Nephron (organoid): ENCODE data around the gene TMEM61.

ENCODE experiments used
- H3K27ac Mint-ChIP-seq, 3 experiments: 2 replicates each; pipeline ENCODE4 v1.8.0; 2020; ENCODE audit warnings: mixed read lengths in 3 of 3, mild to moderate bottlenecking in 2 of 3, moderate library complexity in 1 of 3
- H3K27me3 Mint-ChIP-seq: 2 replicates; pipeline ENCODE4 v1.8.0; 2021; ENCODE audit warnings: low read depth, mild to moderate bottlenecking, moderate library complexity, mixed read lengths
- H3K36me3 Mint-ChIP-seq: 2 replicates; pipeline ENCODE4 v1.8.0; 2020; ENCODE audit warnings: low read depth, mixed read lengths
- H3K4me1 Mint-ChIP-seq: 2 replicates; pipeline ENCODE4 v1.8.0; 2020; ENCODE audit warnings: mixed read lengths
- H3K4me3 Mint-ChIP-seq, 3 experiments: 2 replicates each; pipeline ENCODE4 v1.8.0; 2020; ENCODE audit warnings: mild to moderate bottlenecking in 3 of 3, mixed read lengths in 3 of 3, moderate library complexity in 2 of 3
- H3K9me3 Mint-ChIP-seq: 2 replicates; pipeline ENCODE4 v1.8.0; 2020; ENCODE audit warnings: mixed read lengths
- CTCF ChIP-seq, 3 experiments: fragments of 200-600 bp; sonication (generic); IDR thresholded peaks; one replicate each; pipeline ENCODE4 v1.5.0; 2021; ENCODE audit warnings: antibody characterized with exemption in 3 of 3; ENCODE audit not compliant: unreplicated experiment in 3 of 3

The TMEM61 gene

GRCh38 chr1:54996359-54996868, 16.0 kb downstream of the TMEM61 start:
- no peaks in the 10 kb centered on the region for H3K36me3 Mint-ChIP-seq
- H3K27me3 Mint-ChIP-seq, result peaks cover 74% of the 10 kb centered on the region
- TF ChIP-seq CTCF (IDR thresholded peaks at IDR 0.05; ENCODE audit: unreplicated experiment in 3 of 3), result peak; percentile 63 to 71 (median 63)
- peaks cover 3% of the 10 kb centered on the region for H3K9me3 Mint-ChIP-seq
- peak overlapping the region; percentile 8 to 59 (median 58) for H3K4me3 Mint-ChIP-seq
- H3K4me1 Mint-ChIP-seq, result peaks cover 15% of the 10 kb centered on the region
- no peak overlapping the region for H3K27ac Mint-ChIP-seq

GRCh38 chr1:54996869-54997710, 16.7 kb downstream of the TMEM61 start:
- no peaks in the 10 kb centered on the region for H3K36me3 Mint-ChIP-seq
- H3K27me3 Mint-ChIP-seq, result peaks cover 69% of the 10 kb centered on the region
- peak overlapping the region; percentile 8 to 59 (median 24) for H3K4me3 Mint-ChIP-seq
- peaks cover 3% of the 10 kb centered on the region for H3K9me3 Mint-ChIP-seq
- TF ChIP-seq CTCF (IDR thresholded peaks at IDR 0.05; ENCODE audit: unreplicated experiment in 3 of 3), result no peak
- peaks cover 15% of the 10 kb centered on the region for H3K4me1 Mint-ChIP-seq
- peak overlapping the region in 1 of 3 experiments; percentile 24 for H3K27ac Mint-ChIP-seq

GRCh38 chr1:54997711-54997986, 17.2 kb downstream of the TMEM61 start:
- TF ChIP-seq CTCF (IDR thresholded peaks at IDR 0.05; ENCODE audit: unreplicated experiment in 3 of 3), result no peak
- Mint-ChIP-seq H3K27me3 (peaks cover 66% of the 10 kb centered on the region), H3K9me3 (peaks cover 3% of the 10 kb centered on the region), H3K36me3 (no peaks in the 10 kb centered on the region), H3K4me1 (peaks cover 15% of the 10 kb centered on the region), H3K27ac (peak overlapping the region in 1 of 3 experiments; percentile 24), H3K4me3 (peak overlapping the region in 1 of 3 experiments; percentile 54)

DNA sequence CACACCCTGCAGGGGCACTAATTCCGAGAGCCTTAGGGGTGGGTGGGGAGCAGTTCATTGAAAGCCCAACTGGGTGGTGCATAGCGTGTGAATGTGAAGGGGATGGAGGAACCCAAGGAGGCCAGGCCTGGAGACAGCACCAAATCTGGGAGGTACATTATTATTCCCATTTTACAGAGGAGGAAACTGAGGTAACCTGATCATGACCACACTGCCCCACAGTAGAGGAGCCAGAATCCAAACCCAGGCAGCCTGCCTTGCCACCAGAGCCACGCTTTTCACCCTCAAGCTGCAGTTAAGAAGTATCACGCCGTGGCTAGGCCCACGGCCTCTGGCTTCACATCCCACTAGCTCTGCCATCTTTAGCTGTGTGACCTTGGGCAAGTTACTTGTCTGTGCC, 17.7 kb downstream of the TMEM61 start:
- peaks cover 15% of the 10 kb centered on the region for H3K4me1 Mint-ChIP-seq
- H3K27me3 Mint-ChIP-seq, result peaks cover 63% of the 10 kb centered on the region
- no peak overlapping the region for H3K4me3 Mint-ChIP-seq
- no peak overlapping the region for H3K27ac Mint-ChIP-seq
- peaks cover 3% of the 10 kb centered on the region for H3K9me3 Mint-ChIP-seq
- H3K36me3 Mint-ChIP-seq, result no peaks in the 10 kb centered on the region
- no peak for TF ChIP-seq CTCF (IDR thresholded peaks at IDR 0.05; ENCODE audit: unreplicated experiment in 3 of 3)

- TF ChIP-seq CTCF (IDR thresholded peaks at IDR 0.05; ENCODE audit: unreplicated experiment in 3 of 3), result no peak
- H3K27me3 Mint-ChIP-seq, result peaks cover 63% of the 10 kb centered on the region
- peak within 1 kb of the TSS in 1 of 3 experiments; percentile 40 for H3K27ac Mint-ChIP-seq
- H3K36me3 Mint-ChIP-seq, result no peaks in the 10 kb centered on the region
- peaks cover 3% of the 10 kb centered on the region for H3K9me3 Mint-ChIP-seq
- H3K4me1 Mint-ChIP-seq, result peaks cover 15% of the 10 kb centered on the region
- peak within 1 kb of the TSS in 1 of 3 experiments; percentile 30 for H3K4me3 Mint-ChIP-seq
Measured at GRCh38 chr1:54998677-54999076, 18.2 kb downstream of the TMEM61 start, which contains the start of gene BSND. BSND (plus strand) TSS chr1:54998933; CDS start chr1:54999187, 254 bp downstream.
